Upper lobe of left lung (tissue), 6 donors: ENCODE measurements around the gene BCAS2. TPM values are rescaled to one million over a fixed set of nuclear protein-coding genes. Genes with fewer than 3 reads are reported as not detected.

ENCODE experiments used
- ATAC-seq, 2 donors: fragments of 200-7000 bp; cut with Tn5 transposase; one replicate each; pipeline ENCODE4 v1.9.1; 2022; ENCODE audit warnings: mild to moderate bottlenecking in 2 of 2, moderate library complexity in 2 of 2; ENCODE audit not compliant: low FRiP score in 2 of 2
- DNase-seq, 2 donors: peaks; one replicate each; pipeline ENCODE4 v3.0.0-alpha.2; 2019 to 2020
- H3K27ac ChIP-seq, 4 donors: fragments of 200-600 bp; sonication (generic); one replicate each; pipeline ENCODE4 v1.5.1; 2016 to 2019
- H3K27me3 ChIP-seq, 4 donors: fragments of 200-600 bp; sonication (generic); one replicate each; pipeline ENCODE4 v1.5.1; 2017 to 2019
- H3K36me3 ChIP-seq, 4 donors: fragments of 200-600 bp; sonication (generic); one replicate each; pipeline ENCODE4 v1.5.1; 2016 to 2019
- H3K4me1 ChIP-seq, 4 donors: fragments of 200-600 bp; sonication (generic); one replicate each; pipeline ENCODE4 v1.5.1; 2018 to 2019
- H3K4me3 ChIP-seq, 4 donors: fragments of 200-600 bp; sonication (generic); one replicate each; pipeline ENCODE4 v1.5.1; 2017 to 2019; ENCODE audit warnings: mild to moderate bottlenecking in 2 of 4, moderate library complexity in 1 of 4
- H3K9me3 ChIP-seq, 4 donors: fragments of 200-600 bp; sonication (generic); one replicate each; pipeline ENCODE4 v1.5.1; 2018 to 2019
- CTCF ChIP-seq, 6 experiments: fragments of 450-650 bp in 4 of 6; fragments of 200-600 bp in 2 of 6; sonication (generic) in 2 of 6; IDR thresholded peaks; one replicate each; pipeline ENCODE4 v1.5.1; 2016 to 2019; ENCODE audit warnings: antibody characterized with exemption in 6 of 6
- EP300 ChIP-seq, 4 donors: sonication (generic); formaldehyde crosslinking; IDR thresholded peaks; one replicate each; pipeline ENCODE4 v1.5.1; 2017; ENCODE audit warnings: antibody characterized with exemption in 4 of 4, control low read depth in 2 of 4
- POLR2A ChIP-seq, 4 donors: fragments of 450-650 bp; IDR thresholded peaks; one replicate each; pipeline ENCODE4 v1.5.1; 2016 to 2017; ENCODE audit warnings: antibody characterized with exemption in 4 of 4, mild to moderate bottlenecking in 2 of 4
- POLR2AphosphoS5 ChIP-seq, 2 donors: sonication (generic); formaldehyde crosslinking; IDR thresholded peaks; one replicate each; pipeline ENCODE4 v1.5.1; 2017; ENCODE audit warnings: antibody characterized with exemption in 2 of 2
- WGBS, 2 donors: methylation state at CpG; one replicate each; pipeline ENCODE4 v1.1.5; 2017 to 2018; 5-methylcytosine and 5-hydroxymethylcytosine counted together
- total RNA-seq, 6 donors: library from RNA; depleted of rRNA in 4 of 6; stranded (reverse); fragments of >200 nt in 4 of 6; gene quantifications; one replicate each; pipeline versions ENCODE4 v1.1.0 to v1.2.1, GENCODE V29; 2016 to 2021
- donor health status: DM: no; HTN: no; CAD: no; lungs with moderate emphysema.
- donor health status: DM: no; HTN: yes; CAD: no; lungs with severe emphysema.

Gene BCAS2
- total RNA-seq, 6 donors from 2014 or later = 11.5 to 35.0 (median 27.3) TPM

GRCh38 chr1:114522264-114522575 is 59.2 kb downstream of the BCAS2 start:
- Histone ChIP-seq H3K27me3 (no peaks in the 10 kb centered on the region), H3K4me3 (no peak overlapping the region), H3K36me3 (no peaks in the 10 kb centered on the region), H3K27ac (no peak overlapping the region), H3K4me1 (no peaks in the 10 kb centered on the region), H3K9me3 (no peaks in the 10 kb centered on the region)
- no peak for TF ChIP-seq POLR2AphosphoS5 (IDR thresholded peaks at IDR 0.05)
- no peak for TF ChIP-seq POLR2A (IDR thresholded peaks at IDR 0.05)
- TF ChIP-seq EP300 (IDR thresholded peaks at IDR 0.05) = no peak
- TF ChIP-seq CTCF (IDR thresholded peaks at IDR 0.05) = no peak
- no peak for ATAC-seq
- WGBS, 2 donors = 81 to 84% methylated on average over 2 of the region's 2 CpGs
- no peak for DNase-seq

- WGBS, 2 donors = 87 to 93% methylated on average over 8 of the region's 8 CpGs
- DNase-seq = no peak
Observed at GRCh38 chr1:114521396-114522263, 59.8 kb downstream of the BCAS2 start.

More at GRCh38 chr1:114521396-114522263, 59.8 kb downstream of the BCAS2 start:
- TF ChIP-seq POLR2A (IDR thresholded peaks at IDR 0.05) = no peak
- TF ChIP-seq POLR2AphosphoS5 (IDR thresholded peaks at IDR 0.05) = no peak
- TF ChIP-seq EP300 (IDR thresholded peaks at IDR 0.05) = no peak
- no peak for TF ChIP-seq CTCF (IDR thresholded peaks at IDR 0.05)
- Histone ChIP-seq H3K27me3 (no peaks in the 10 kb centered on the region), H3K36me3 (no peaks in the 10 kb centered on the region), H3K9me3 (no peaks in the 10 kb centered on the region), H3K4me1 (no peaks in the 10 kb centered on the region), H3K4me3 (no peak overlapping the region), H3K27ac (no peak overlapping the region)
- ATAC-seq = no peak

Other genes with a start within 250 kb of the BCAS2 start
- 10 to 100 TPM; 27.9 to 92.2 (median 40.6) TPM for gene TRIM33, start 70.4 kb downstream of the BCAS2 start, total RNA-seq
- 1 to 10 TPM; 2.1 to 6.5 (median 3.6) TPM for gene DENND2C, start 88.4 kb upstream of the BCAS2 start, total RNA-seq
- gene AMPD1, start 113.9 kb upstream of the BCAS2 start, total RNA-seq = under 1 TPM in 3 of 6 donors, not detected in 3; 0.26 to 0.77 (median 0.30) TPM
- 10 to 100 TPM; 11.5 to 36.6 (median 25.4) TPM for gene NRAS, start 135.2 kb upstream of the BCAS2 start, total RNA-seq
- gene CSDE1, start 176.4 kb upstream of the BCAS2 start, total RNA-seq = 100 to 1,000 TPM; 223 to 548 (median 373) TPM
- 10 to 100 TPM in 5 of 6 donors, 1 to 10 TPM in 1; 6.0 to 36.3 (median 28.7) TPM for gene SIKE1, start 199.1 kb upstream of the BCAS2 start, total RNA-seq